Chondrocyte (in vitro differentiated cells): ENCODE data around the gene OR10A2. TPM values are rescaled to one million over a fixed set of nuclear protein-coding genes. Genes with fewer than 3 reads are reported as not detected.
"Not testable (repeated sequence)": the region's sequence is repeated elsewhere in the genome, so short reads cannot be mapped to it uniquely, and the experiment has no call there.

Experiments
- DNase-seq: peaks from one replicate; pipeline ENCODE4 v3.0.0; 2021; ENCODE audit warnings: mixed read lengths, low spot score
- H3K27ac Mint-ChIP-seq: one replicate; pipeline ENCODE4 v1.8.0; 2021; ENCODE audit warnings: mild to moderate bottlenecking, moderate library complexity, mixed read lengths; ENCODE audit not compliant: unreplicated experiment
- H3K27me3 Mint-ChIP-seq: 2 replicates; pipeline ENCODE4 v1.8.0; 2021; ENCODE audit warnings: low read depth, mixed read lengths
- H3K36me3 Mint-ChIP-seq: 2 replicates; pipeline ENCODE4 v1.8.0; 2021; ENCODE audit warnings: low read depth, mixed read lengths
- H3K4me1 Mint-ChIP-seq: 2 replicates; pipeline ENCODE4 v1.8.0; 2021; ENCODE audit warnings: low read depth, mild to moderate bottlenecking, mixed read lengths
- H3K4me3 Mint-ChIP-seq: one replicate; pipeline ENCODE4 v1.8.0; 2021; ENCODE audit warnings: mild to moderate bottlenecking, moderate library complexity, mixed read lengths; ENCODE audit not compliant: unreplicated experiment
- H3K9me3 Mint-ChIP-seq: 2 replicates; pipeline ENCODE4 v1.8.0; 2021; ENCODE audit warnings: low read depth, mixed read lengths
- CTCF ChIP-seq: fragments of 200-600 bp; sonication (generic); IDR thresholded peaks from 2 replicates; pipeline ENCODE4 v1.5.0; 2021; ENCODE audit warnings: antibody characterized with exemption, mild to moderate bottlenecking, moderate library complexity
- total RNA-seq: library from RNA; stranded (reverse); gene quantifications from 3 replicates; pipeline ENCODE4 v1.2.1, GENCODE V29; 2021

OR10A2 gene
- total RNA-seq, 1 donor from 2014 or later: not detected

- no peak for TF ChIP-seq CTCF
- H3K4me1 Mint-ChIP-seq: no peaks in the 10 kb centered on the region
Measured at GRCh38 chr11:6843670-6844069, 19.2 kb upstream of the OR10A2 start.

GRCh38 chr11:6844356-6844755, 18.5 kb upstream of the OR10A2 start:
- Mint-ChIP-seq H3K36me3 (peaks cover 3% of the 10 kb centered on the region), H3K4me1 (no peaks in the 10 kb centered on the region), H3K27me3 (no peaks in the 10 kb centered on the region), H3K9me3 (peaks cover 23% of the 10 kb centered on the region), H3K4me3 (no peak overlapping the region), H3K27ac (no peak overlapping the region)
- no peak for DNase-seq
- no peak for TF ChIP-seq CTCF

More at GRCh38 chr11:6843670-6844069, 19.2 kb upstream of the OR10A2 start:
- DNase-seq: no peak
- H3K9me3 Mint-ChIP-seq: peaks cover 22% of the 10 kb centered on the region
- no peaks in the 10 kb centered on the region for H3K27me3 Mint-ChIP-seq
- peaks cover 3% of the 10 kb centered on the region for H3K36me3 Mint-ChIP-seq
- no peak overlapping the region for H3K27ac Mint-ChIP-seq
- H3K4me3 Mint-ChIP-seq: no peak overlapping the region

- no peak for DNase-seq
- H3K36me3 Mint-ChIP-seq: peaks cover 3% of the 10 kb centered on the region
- no peak within 1 kb of the TSS for H3K27ac Mint-ChIP-seq
- TF ChIP-seq CTCF: no peak
- no peaks in the 10 kb centered on the region for H3K4me1 Mint-ChIP-seq
- H3K4me3 Mint-ChIP-seq: no peak within 1 kb of the TSS
- peaks cover 24% of the 10 kb centered on the region for H3K9me3 Mint-ChIP-seq
- H3K27me3 Mint-ChIP-seq: no peaks in the 10 kb centered on the region
Measured at GRCh38 chr11:6845383-6845782, 17.5 kb upstream of the OR10A2 start, which contains the start of gene OR10A5. OR10A5 (plus strand) TSS chr11:6845683; CDS start chr11:6845683, 0 bp downstream.

- H3K36me3 Mint-ChIP-seq: peaks cover 3% of the 10 kb centered on the region
- TF ChIP-seq CTCF: no peak
Measured at GRCh38 chr11:6850526-6850925, 12.3 kb upstream of the OR10A2 start.

GRCh38 chr11:6854801-6855200, 8.1 kb upstream of the OR10A2 start:
- not testable (repeated sequence) for H3K36me3 Mint-ChIP-seq

More at GRCh38 chr11:6850526-6850925, 12.3 kb upstream of the OR10A2 start:
- Mint-ChIP-seq H3K27me3 (no peaks in the 10 kb centered on the region), H3K9me3 (peaks cover 30% of the 10 kb centered on the region), H3K27ac (no peak overlapping the region), H3K4me1 (no peaks in the 10 kb centered on the region), H3K4me3 (no peak overlapping the region)
- DNase-seq: no peak

GRCh38 chr11:6855971-6856541, 6.8 kb upstream of the OR10A2 start:
- no peak for TF ChIP-seq CTCF
- Mint-ChIP-seq H3K36me3 (no peaks in the 10 kb centered on the region), H3K27me3 (no peaks in the 10 kb centered on the region), H3K9me3 (peaks cover 18% of the 10 kb centered on the region), H3K4me3 (no peak overlapping the region), H3K27ac (no peak overlapping the region), H3K4me1 (no peaks in the 10 kb centered on the region)
- DNase-seq: no peak

More at GRCh38 chr11:6854801-6855200, 8.1 kb upstream of the OR10A2 start:
- peaks cover 17% of the 10 kb centered on the region for H3K9me3 Mint-ChIP-seq
- not testable (repeated sequence) for H3K4me3 Mint-ChIP-seq, H3K4me1 Mint-ChIP-seq, DNase-seq, H3K27me3 Mint-ChIP-seq, H3K27ac Mint-ChIP-seq
